ENCODE data around the gene ARID3A.

GRCh38 chr19:902093-902370, 23.8 kb upstream of the ARID3A start:
- TF ChIP-seq YY1 (IDR thresholded peaks at IDR 0.05; ENCODE audit: insufficient read depth, insufficient read length) (no peak), SUZ12 (IDR thresholded peaks at IDR 0.05; ENCODE audit: extremely low read depth, insufficient read depth, insufficient read length) (no peak), ZNF274 (IDR thresholded peaks at IDR 0.05; ENCODE audit: low read depth, low read length) (no peak)
